ENCODE results near the gene HOATZ.

Gene HOATZ

DNA sequence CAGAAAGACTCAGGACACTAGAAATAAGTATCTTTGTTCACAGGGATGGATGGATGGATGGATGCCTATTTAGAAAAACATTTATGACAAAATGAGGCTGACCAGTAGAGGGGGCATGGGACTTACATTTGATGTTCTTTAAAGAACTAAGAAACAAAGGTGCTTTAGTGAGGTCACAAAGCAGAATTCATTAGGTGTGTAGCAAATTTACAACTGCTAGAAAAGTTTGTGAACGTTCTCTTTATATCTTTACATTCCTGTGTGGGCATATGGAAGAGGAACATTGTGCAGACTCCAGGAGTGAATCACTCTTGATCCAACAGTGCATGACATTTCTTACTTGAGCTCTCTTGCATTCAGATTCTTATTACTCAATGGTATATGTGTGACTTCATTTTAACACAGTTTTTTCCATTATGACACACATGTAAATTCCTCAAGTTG is 71.8 kb downstream of the HOATZ start:
- no peaks in the 10 kb centered on the region for H3K36me3 ChIP-seq (ENCODE audit: control insufficient read depth in 5 of 5, insufficient read depth in 5 of 5, low read length in 5 of 5)
- H3K27ac ChIP-seq (ENCODE audit: low read depth, low read length) = no peak overlapping the region
- no peak overlapping the region for H3K9ac ChIP-seq (ENCODE audit: low read length in 5 of 5)
- H3K4me1 ChIP-seq (ENCODE audit: control insufficient read depth in 5 of 5, insufficient read depth in 5 of 5, low read length in 5 of 5) = peaks cover 0 to 20% (median 8%) of the 10 kb centered on the region in 5 donors
- H3K27me3 ChIP-seq (ENCODE audit: control insufficient read depth in 5 of 5, insufficient read depth in 4 of 5, low read length in 5 of 5) = no peaks in the 10 kb centered on the region
- no peak overlapping the region for H3K4me3 ChIP-seq (ENCODE audit: low read depth in 1 of 5, low read length in 5 of 5)
- no peaks in the 10 kb centered on the region for H3K9me3 ChIP-seq (ENCODE audit: control insufficient read depth in 5 of 5, low read length in 5 of 5)

Data from subcutaneous abdominal adipose tissue (tissue), 5 donors.